ENCODE data around the gene TTLL8.
A peak's percentile ranks its signal among the peaks of the same experiment; 100 is the strongest.
"Not testable (repeated sequence)": the region's sequence is repeated elsewhere in the genome, so short reads cannot be mapped to it uniquely, and the experiment has no call there.

The TTLL8 gene

GRCh38 chr22:49999063-49999945, 58.8 kb downstream of the TTLL8 start:
- DNase-seq, result no peak

- no peak for DNase-seq
These were observed 59.4 kb downstream of the TTLL8 start for GRCh38 chr22:49998718-49999062.

- no peak for DNase-seq
These were observed 60.0 kb downstream of the TTLL8 start for GRCh38 chr22:49997932-49998717.

GRCh38 chr22:49997251-49997599, 60.9 kb downstream of the TTLL8 start:
- peak; percentile 37 for DNase-seq

GRCh38 chr22:49996518-49997250, 61.4 kb downstream of the TTLL8 start:
- DNase-seq, result no peak

- no peak for DNase-seq
These were observed 62.0 kb downstream of the TTLL8 start for GRCh38 chr22:49996119-49996517.

GRCh38 chr22:49995361-49996118, 62.6 kb downstream of the TTLL8 start:
- no peak for DNase-seq

- no peak for DNase-seq
These were observed 63.1 kb downstream of the TTLL8 start for GRCh38 chr22:49995041-49995360.

GRCh38 chr22:49994361-49995040, 63.6 kb downstream of the TTLL8 start:
- no peak for DNase-seq

GRCh38 chr22:49993649-49994360, 64.3 kb downstream of the TTLL8 start:
- no peak for DNase-seq

- no peak for DNase-seq
These were observed 65.0 kb downstream of the TTLL8 start for GRCh38 chr22:49992921-49993648.

- no peak for DNase-seq
These were observed 66.1 kb downstream of the TTLL8 start for GRCh38 chr22:49991907-49992533.

GRCh38 chr22:49991167-49991566, 66.9 kb downstream of the TTLL8 start:
- no peak for DNase-seq

GRCh38 chr22:49989826-49990225, 68.3 kb downstream of the TTLL8 start:
- not testable (repeated sequence) for DNase-seq

GRCh38 chr22:49986325-49986724, 71.8 kb downstream of the TTLL8 start:
- DNase-seq, result no peak

- no peak for DNase-seq
These were observed 74.7 kb downstream of the TTLL8 start for GRCh38 chr22:49983148-49984042.

- DNase-seq, result not testable (repeated sequence)
These were observed 76.3 kb downstream of the TTLL8 start for GRCh38 chr22:49981799-49982198.

- no peak for DNase-seq
These were observed 78.4 kb downstream of the TTLL8 start for GRCh38 chr22:49979587-49980264.

- no peak for DNase-seq
These were observed 80.5 kb downstream of the TTLL8 start for GRCh38 chr22:49977578-49977977.

Data from NCI-H510A (cell line).